Measurements from ENCODE around the gene SSU72.
"Not testable (repeated sequence)": the region's sequence is repeated elsewhere in the genome, so short reads cannot be mapped to it uniquely, and the experiment has no call there.

The SSU72 gene

DNA sequence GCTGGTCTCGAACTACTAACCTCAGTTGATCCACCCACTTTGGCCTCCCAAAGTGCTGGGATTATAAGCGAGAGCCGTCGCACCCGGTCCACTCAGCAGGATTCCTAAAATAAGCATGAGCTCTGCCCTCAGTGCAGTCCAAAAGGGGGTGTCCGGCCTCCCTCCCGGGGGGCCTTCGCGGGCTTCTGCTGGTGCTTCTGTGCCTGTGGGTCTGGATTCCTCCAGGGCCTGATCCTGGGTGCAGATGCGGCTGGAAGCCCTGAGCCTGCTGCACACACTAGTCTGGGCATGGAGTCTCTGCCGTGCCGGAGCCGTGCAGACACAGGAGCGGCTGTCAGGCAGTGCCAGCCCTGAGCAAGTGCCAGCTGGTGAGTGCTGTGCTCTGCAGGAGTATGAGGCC, 57.7 kb downstream of the SSU72 start:
- H3K36me3 ChIP-seq (ENCODE audit: control insufficient read depth, insufficient read depth, low read length); H3K27ac ChIP-seq (ENCODE audit: low read depth, low read length); H3K27me3 ChIP-seq (ENCODE audit: control insufficient read depth, insufficient read depth, low read length); H3K4me1 ChIP-seq (ENCODE audit: control insufficient read depth, insufficient read depth, low read length); H3K4me3 ChIP-seq (ENCODE audit: low read length); H3K9ac ChIP-seq (ENCODE audit: low read length): not testable (repeated sequence)

DNA sequence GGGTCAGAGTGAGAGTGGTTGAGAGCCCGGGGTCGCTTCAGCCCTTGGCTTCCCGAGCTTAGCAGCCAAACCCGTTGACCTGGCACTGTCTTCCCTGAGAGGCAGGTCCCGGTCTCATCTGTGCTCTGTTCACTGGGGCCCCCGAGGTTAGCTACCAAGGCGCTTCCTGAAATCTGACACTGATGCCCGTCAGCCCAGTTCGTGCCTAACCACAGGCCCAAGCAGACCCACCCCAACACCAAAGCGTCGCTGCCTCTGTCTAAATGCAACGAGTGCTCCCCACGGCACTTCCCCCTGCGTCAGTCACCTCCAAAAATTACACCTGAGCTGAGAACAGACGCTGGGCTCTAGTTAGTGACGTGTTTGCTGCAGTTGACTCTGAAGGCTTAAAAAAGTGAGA, 60.3 kb downstream of the SSU72 start:
- not testable (repeated sequence) for H3K27ac ChIP-seq (ENCODE audit: low read depth, low read length); H3K27me3 ChIP-seq (ENCODE audit: control insufficient read depth, insufficient read depth, low read length); H3K4me3 ChIP-seq (ENCODE audit: low read length); H3K4me1 ChIP-seq (ENCODE audit: control insufficient read depth, insufficient read depth, low read length); H3K36me3 ChIP-seq (ENCODE audit: control insufficient read depth, insufficient read depth, low read length); H3K9ac ChIP-seq (ENCODE audit: low read length)

DNA sequence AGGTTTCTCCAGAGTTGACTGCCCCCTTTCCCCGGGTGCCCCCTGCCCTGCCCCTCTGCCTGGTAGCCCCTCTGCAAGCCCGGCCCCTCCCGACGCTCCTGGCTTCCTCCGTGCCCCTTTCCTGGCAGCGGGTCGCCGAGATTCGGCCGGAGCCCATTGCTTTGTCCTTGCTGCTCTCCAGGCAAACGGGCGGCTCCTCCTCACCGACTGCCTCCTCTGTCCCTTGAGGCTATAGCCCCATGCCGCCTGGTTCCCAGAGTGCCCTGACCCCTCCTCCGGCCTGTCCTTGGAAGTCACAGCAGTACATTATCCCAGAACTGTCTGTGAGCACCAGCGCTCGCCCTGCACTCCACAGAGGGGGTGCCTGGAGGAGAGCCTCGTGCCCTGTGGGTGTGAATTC, 61.0 kb downstream of the SSU72 start:
- H3K4me3 ChIP-seq (ENCODE audit: low read length); H3K27me3 ChIP-seq (ENCODE audit: control insufficient read depth, insufficient read depth, low read length); H3K9ac ChIP-seq (ENCODE audit: low read length); H3K36me3 ChIP-seq (ENCODE audit: control insufficient read depth, insufficient read depth, low read length); H3K4me1 ChIP-seq (ENCODE audit: control insufficient read depth, insufficient read depth, low read length); H3K27ac ChIP-seq (ENCODE audit: low read depth, low read length): not testable (repeated sequence)

DNA sequence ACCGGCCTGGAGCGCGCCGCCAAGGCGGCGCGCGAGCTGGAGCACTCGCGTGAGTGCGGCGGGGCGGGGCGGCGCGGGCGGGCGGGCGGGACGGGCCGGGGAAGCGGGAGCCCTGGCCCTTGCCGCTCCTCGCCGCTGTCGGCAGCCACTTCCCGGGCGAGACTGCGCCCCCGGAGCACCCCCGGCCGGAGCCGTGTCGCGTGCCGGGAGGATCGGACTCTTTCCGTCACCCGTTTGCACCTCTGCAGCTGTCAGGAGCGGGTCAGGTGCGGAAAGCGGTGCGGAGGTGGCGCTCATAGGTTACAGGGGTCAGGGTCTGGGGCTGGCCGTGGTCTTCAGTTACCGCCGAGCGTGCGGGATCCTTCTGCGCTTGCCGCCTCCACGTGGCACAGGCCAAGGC, 62.2 kb downstream of the SSU72 start:
- not testable (repeated sequence) for H3K27me3 ChIP-seq (ENCODE audit: control insufficient read depth, insufficient read depth, low read length); H3K9ac ChIP-seq (ENCODE audit: low read length); H3K27ac ChIP-seq (ENCODE audit: low read depth, low read length); H3K4me1 ChIP-seq (ENCODE audit: control insufficient read depth, insufficient read depth, low read length); H3K36me3 ChIP-seq (ENCODE audit: control insufficient read depth, insufficient read depth, low read length)
- peak overlapping the region; percentile 54 for H3K4me3 ChIP-seq (ENCODE audit: low read length)

DNA sequence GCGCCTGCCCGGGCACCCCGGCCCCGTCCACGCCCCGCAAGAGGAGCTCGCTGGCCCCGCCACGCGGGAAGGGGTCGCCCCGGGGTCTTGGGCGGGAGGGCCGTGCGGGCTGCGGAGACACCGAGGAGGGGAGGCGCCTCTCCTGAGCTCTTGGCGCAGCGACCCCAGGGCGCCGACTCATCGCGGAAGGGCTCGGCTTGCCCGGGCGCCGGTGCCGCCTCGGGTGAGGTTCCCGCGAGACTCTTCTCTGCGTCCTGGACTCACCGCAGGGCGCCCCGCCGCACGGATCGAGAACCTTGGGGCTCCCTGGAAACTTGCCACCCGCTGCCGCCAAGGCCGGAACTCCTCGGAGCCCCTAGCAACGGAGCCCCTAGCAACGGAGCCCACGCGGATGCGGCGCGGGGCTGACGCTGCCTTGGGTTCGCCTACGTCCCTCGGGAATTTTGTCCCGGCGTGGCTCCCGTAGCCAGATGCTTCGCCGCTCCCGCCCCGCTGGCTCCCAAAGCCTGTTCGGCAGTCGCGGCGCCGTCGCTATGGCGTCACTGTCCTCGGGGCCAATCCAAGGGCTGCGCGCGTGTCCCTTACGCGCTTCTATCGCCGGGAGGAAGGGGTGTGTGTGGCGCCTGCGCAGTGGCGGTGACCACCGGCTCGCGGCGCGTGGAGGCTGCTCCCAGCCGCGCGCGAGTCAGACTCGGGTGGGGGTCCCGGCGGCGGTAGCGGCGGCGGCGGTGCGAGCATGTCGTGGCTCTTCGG, 63.0 kb downstream of the SSU72 start, which contains the start of gene ATAD3A:
TSS of gene ATAD3A (plus strand) at position 630 of the 753 bp plus-strand sequence. CDS start at position 737, 107 bp downstream.
- H3K27me3 ChIP-seq (ENCODE audit: control insufficient read depth, insufficient read depth, low read length): no peaks in the 10 kb centered on the region
- H3K9ac ChIP-seq (ENCODE audit: low read length): peak within 1 kb of the TSS; percentile 36
- H3K27ac ChIP-seq (ENCODE audit: low read depth, low read length): peak within 1 kb of the TSS; percentile 94
- H3K4me3 ChIP-seq (ENCODE audit: low read length): peak within 1 kb of the TSS; percentile 86
- H3K36me3 ChIP-seq (ENCODE audit: control insufficient read depth, insufficient read depth, low read length): no peaks in the 10 kb centered on the region
- peaks cover 3% of the 10 kb centered on the region for H3K4me1 ChIP-seq (ENCODE audit: control insufficient read depth, insufficient read depth, low read length)

DNA sequence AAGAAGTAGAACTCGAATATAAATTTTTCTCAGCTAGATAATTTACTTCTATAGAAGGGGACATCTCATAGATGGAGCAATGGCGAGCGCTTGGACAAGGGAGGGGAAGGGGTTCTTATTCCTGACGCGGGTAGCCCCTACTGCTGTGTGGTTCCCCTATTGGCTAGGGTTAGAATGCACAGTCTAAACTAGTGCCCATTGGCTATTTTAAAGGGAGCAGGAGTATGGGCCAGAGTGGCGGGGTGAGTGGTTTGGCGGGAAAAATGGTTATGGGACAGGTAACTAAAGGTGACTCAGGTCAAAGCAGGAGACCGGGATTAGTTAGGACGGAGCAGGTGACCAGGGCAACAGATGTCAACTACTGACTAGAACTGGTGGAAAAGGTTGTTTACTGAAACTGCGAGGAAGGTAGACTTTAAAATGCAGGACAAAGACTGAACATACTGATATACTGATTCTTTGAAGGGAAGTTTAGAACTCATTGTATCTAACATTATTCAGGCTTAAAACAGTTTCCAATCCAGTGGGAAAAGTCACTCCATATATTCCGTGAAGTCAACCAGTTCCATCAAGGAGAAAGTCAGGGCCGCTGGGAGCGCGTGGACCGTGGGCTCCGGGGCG, 63.6 kb downstream of the SSU72 start:
- Histone ChIP-seq H3K4me3 (ENCODE audit: low read length) (peak overlapping the region; percentile 86), H3K27me3 (ENCODE audit: control insufficient read depth, insufficient read depth, low read length) (no peaks in the 10 kb centered on the region), H3K36me3 (ENCODE audit: control insufficient read depth, insufficient read depth, low read length) (no peaks in the 10 kb centered on the region), H3K9ac (ENCODE audit: low read length) (peak overlapping the region; percentile 36), H3K4me1 (ENCODE audit: control insufficient read depth, insufficient read depth, low read length) (peaks cover 3% of the 10 kb centered on the region), H3K27ac (ENCODE audit: low read depth, low read length) (peak overlapping the region; percentile 94)

DNA sequence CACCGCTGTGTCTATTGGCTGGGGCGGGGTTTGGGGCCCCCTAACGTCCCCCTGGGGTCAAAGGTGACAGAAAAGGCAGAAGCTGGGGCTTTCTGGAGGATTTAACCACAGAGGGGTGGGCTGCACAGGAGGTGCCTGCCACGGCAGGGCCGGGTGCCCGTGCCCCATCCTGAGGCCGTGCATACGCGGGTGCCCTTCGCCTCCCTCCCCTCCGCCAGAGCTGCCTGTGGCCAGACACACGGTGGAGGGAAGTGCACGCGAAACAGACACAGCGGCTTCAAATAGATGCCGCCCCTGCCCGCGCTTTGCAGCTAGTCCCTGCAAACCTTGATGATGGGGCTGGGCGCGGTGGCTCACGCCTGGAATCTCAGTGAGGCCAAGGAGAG, 65.2 kb downstream of the SSU72 start:
- H3K27ac ChIP-seq (ENCODE audit: low read depth, low read length); H3K4me3 ChIP-seq (ENCODE audit: low read length); H3K4me1 ChIP-seq (ENCODE audit: control insufficient read depth, insufficient read depth, low read length); H3K27me3 ChIP-seq (ENCODE audit: control insufficient read depth, insufficient read depth, low read length); H3K36me3 ChIP-seq (ENCODE audit: control insufficient read depth, insufficient read depth, low read length); H3K9ac ChIP-seq (ENCODE audit: low read length): not testable (repeated sequence)

DNA sequence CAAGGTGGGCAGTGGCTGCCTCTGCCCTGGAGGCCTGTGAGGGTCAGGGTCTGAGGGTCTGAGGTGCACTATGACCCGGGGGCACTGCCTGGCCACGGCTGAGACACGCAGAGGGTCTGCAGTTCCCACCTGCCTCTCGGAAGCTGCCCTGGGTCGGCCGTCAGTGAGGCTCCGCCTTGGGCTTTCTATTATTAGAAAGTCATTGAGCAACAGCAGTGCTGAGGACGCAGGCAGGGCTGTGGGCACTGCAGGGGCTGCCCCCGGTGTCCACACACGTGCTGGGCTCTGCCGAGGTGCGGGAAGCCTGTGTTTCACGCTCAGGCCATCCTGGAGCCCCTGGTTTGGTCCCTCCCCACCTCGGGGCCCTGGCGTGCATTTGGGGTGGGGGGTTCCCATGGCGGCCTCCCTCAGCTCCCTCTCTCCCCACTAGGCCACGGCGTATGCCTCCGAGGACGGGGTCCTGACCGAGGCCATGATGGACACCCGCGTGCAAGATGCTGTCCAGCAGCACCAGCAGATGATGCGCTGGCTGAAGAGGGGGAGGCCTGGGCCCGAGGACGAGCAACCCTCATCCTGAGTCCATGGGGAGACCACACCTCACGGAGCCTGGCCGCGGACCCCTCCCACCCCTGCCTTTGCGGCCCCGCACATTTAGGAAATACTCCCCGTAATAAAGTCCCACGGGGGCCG, 65.7 kb downstream of the SSU72 start:
- not testable (repeated sequence) for H3K9ac ChIP-seq (ENCODE audit: low read length); H3K27ac ChIP-seq (ENCODE audit: low read depth, low read length); H3K36me3 ChIP-seq (ENCODE audit: control insufficient read depth, insufficient read depth, low read length); H3K4me1 ChIP-seq (ENCODE audit: control insufficient read depth, insufficient read depth, low read length); H3K4me3 ChIP-seq (ENCODE audit: low read length); H3K27me3 ChIP-seq (ENCODE audit: control insufficient read depth, insufficient read depth, low read length)

DNA sequence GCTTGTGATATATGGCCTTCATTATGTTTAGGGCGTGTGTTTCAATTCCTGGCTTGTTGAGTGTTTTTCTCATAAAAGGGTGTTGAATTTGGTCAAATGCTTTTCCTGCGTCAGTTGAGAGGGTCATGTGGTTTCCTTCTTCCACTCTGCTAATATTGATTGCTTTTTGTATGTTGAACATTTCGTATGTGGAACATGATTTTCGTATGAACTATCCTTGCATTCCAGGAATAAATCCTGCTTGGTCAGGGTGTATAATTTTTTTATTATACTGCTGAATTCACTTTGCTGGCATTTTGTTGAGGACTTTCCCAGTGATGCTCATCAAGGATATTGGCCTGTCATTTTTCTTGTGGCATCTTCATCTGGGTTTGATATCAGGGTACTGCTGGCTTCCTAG, 67.4 kb downstream of the SSU72 start:
- H3K9ac ChIP-seq (ENCODE audit: low read length): no peak overlapping the region
- no peaks in the 10 kb centered on the region for H3K36me3 ChIP-seq (ENCODE audit: control insufficient read depth, insufficient read depth, low read length)
- peaks cover 3% of the 10 kb centered on the region for H3K4me1 ChIP-seq (ENCODE audit: control insufficient read depth, insufficient read depth, low read length)
- no peak overlapping the region for H3K27ac ChIP-seq (ENCODE audit: low read depth, low read length)
- H3K4me3 ChIP-seq (ENCODE audit: low read length): no peak overlapping the region
- no peaks in the 10 kb centered on the region for H3K27me3 ChIP-seq (ENCODE audit: control insufficient read depth, insufficient read depth, low read length)

DNA sequence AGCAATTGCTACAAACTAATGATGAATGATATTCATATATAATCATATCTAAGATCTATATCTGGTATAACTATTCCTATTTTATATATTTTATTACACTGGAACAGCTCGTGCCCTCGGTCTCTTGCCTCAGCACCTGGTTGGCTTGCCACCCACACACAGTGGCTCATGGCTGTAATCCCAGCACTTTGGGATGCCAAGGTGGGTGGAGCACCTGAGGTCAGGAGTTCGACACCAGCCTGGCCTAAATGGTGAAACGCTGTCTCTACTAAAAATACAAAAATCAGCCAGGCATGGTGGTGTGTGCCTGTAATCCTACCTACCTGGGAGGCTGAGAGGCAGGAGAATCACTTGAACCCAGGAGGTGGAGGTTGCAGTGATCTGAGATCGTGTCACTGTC, 68.9 kb downstream of the SSU72 start:
- H3K27me3 ChIP-seq (ENCODE audit: control insufficient read depth, insufficient read depth, low read length); H3K36me3 ChIP-seq (ENCODE audit: control insufficient read depth, insufficient read depth, low read length); H3K9ac ChIP-seq (ENCODE audit: low read length); H3K4me1 ChIP-seq (ENCODE audit: control insufficient read depth, insufficient read depth, low read length); H3K4me3 ChIP-seq (ENCODE audit: low read length): not testable (repeated sequence)
- peak overlapping the region; percentile 51 for H3K27ac ChIP-seq (ENCODE audit: low read depth, low read length)

DNA sequence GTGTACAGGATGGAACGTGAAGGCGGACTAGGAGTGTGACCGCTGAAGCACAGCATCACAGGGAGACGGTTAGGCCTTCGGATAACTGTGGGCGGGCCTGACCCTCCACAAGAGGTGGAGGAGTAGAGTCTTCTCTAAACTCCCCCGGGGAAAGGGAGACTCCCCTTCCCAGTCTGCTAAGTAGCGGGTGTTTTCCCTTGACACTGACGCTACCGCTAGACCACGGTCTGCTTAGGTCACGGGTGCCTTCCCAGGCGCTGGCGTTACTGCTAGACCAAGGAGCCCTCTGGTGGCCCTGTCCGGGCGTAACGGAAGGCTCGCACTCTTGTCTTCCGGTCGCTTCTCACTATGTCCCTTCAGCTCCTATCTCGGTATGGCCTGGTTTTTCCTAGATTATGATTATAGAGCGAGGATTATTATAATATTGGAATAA, 69.3 kb downstream of the SSU72 start:
- peak overlapping the region; percentile 51 for H3K27ac ChIP-seq (ENCODE audit: low read depth, low read length)
- H3K27me3 ChIP-seq (ENCODE audit: control insufficient read depth, insufficient read depth, low read length); H3K9ac ChIP-seq (ENCODE audit: low read length); H3K4me1 ChIP-seq (ENCODE audit: control insufficient read depth, insufficient read depth, low read length); H3K4me3 ChIP-seq (ENCODE audit: low read length); H3K36me3 ChIP-seq (ENCODE audit: control insufficient read depth, insufficient read depth, low read length): not testable (repeated sequence)

DNA sequence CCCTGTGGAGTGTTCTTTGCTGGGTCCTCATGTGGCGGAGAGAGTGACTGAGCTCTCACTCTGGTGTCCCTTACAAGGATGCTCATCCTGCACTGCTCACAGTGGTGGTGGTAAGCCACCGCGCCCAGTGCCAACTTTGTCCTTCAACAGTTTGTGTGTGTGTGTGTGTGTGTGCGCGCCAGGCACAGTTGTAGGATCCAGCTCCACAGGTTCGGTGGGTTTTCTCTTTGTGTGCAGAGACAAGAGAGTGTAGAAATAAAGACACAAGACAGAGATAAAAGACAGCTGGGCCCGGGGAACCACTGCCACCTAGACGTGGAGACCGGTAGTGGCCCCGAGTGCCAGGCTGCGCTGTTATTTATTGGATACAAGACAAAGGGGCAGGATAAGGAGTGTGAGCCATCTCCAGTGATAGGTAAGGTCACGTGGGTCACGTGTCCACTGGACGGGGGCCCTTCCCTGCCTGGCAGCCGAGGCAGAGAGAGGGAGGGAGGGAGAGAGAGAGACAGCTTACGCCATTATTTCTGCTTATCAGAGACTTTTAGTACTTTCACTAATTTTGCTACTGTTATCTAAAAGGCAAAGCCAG, 69.8 kb downstream of the SSU72 start:
- not testable (repeated sequence) for H3K9ac ChIP-seq (ENCODE audit: low read length); H3K36me3 ChIP-seq (ENCODE audit: control insufficient read depth, insufficient read depth, low read length); H3K4me1 ChIP-seq (ENCODE audit: control insufficient read depth, insufficient read depth, low read length); H3K27me3 ChIP-seq (ENCODE audit: control insufficient read depth, insufficient read depth, low read length); H3K4me3 ChIP-seq (ENCODE audit: low read length)
- H3K27ac ChIP-seq (ENCODE audit: low read depth, low read length): peak overlapping the region; percentile 51
